ENCODE measurements around the gene OPTC.

- TF ChIP-seq POLR2A (IDR thresholded peaks at IDR 0.05; ENCODE audit: control extremely low read depth in 1 of 2, low read depth in 2 of 2, low read length in 2 of 2) = no peak
- no peak for TF ChIP-seq CTCF (IDR thresholded peaks at IDR 0.05; ENCODE audit: control extremely low read depth in 1 of 3, insufficient read depth in 1 of 3, low read depth in 1 of 3, low read length in 3 of 3)
- TF ChIP-seq KDM4A (IDR thresholded peaks at IDR 0.05; ENCODE audit: low read depth, low read length, severe bottlenecking) = no peak
- TF ChIP-seq GTF2F1 (IDR thresholded peaks at IDR 0.05; ENCODE audit: borderline replicate concordance, low read depth, low read length) = no peak
- no peak for TF ChIP-seq HDAC2 (IDR thresholded peaks at IDR 0.05; ENCODE audit: borderline replicate concordance in 1 of 2, low read depth in 2 of 2, low read length in 2 of 2)
- TF ChIP-seq CEBPB (IDR thresholded peaks at IDR 0.05; ENCODE audit: low read depth, low read length) = no peak
- TF ChIP-seq YY1 (IDR thresholded peaks at IDR 0.05; ENCODE audit: low read depth, low read length) = no peak
- no peak for TF ChIP-seq TAF1 (IDR thresholded peaks at IDR 0.05; ENCODE audit: low read depth, low read length)
- TF ChIP-seq CREB1 (IDR thresholded peaks at IDR 0.05) = no peak
- TF ChIP-seq RAD21 (IDR thresholded peaks at IDR 0.05 in 1 of 2, conservative IDR thresholded peaks at IDR 0.05 in 1 of 2; ENCODE audit: low read depth in 2 of 2, low read length in 2 of 2) = no peak
- TF ChIP-seq KDM1A (IDR thresholded peaks at IDR 0.05; ENCODE audit: borderline replicate concordance, low read length) = no peak
- no peak for TF ChIP-seq EZH2 (IDR thresholded peaks at IDR 0.05; ENCODE audit: low read depth, low read length, severe bottlenecking)
- TF ChIP-seq, protein P1, sequence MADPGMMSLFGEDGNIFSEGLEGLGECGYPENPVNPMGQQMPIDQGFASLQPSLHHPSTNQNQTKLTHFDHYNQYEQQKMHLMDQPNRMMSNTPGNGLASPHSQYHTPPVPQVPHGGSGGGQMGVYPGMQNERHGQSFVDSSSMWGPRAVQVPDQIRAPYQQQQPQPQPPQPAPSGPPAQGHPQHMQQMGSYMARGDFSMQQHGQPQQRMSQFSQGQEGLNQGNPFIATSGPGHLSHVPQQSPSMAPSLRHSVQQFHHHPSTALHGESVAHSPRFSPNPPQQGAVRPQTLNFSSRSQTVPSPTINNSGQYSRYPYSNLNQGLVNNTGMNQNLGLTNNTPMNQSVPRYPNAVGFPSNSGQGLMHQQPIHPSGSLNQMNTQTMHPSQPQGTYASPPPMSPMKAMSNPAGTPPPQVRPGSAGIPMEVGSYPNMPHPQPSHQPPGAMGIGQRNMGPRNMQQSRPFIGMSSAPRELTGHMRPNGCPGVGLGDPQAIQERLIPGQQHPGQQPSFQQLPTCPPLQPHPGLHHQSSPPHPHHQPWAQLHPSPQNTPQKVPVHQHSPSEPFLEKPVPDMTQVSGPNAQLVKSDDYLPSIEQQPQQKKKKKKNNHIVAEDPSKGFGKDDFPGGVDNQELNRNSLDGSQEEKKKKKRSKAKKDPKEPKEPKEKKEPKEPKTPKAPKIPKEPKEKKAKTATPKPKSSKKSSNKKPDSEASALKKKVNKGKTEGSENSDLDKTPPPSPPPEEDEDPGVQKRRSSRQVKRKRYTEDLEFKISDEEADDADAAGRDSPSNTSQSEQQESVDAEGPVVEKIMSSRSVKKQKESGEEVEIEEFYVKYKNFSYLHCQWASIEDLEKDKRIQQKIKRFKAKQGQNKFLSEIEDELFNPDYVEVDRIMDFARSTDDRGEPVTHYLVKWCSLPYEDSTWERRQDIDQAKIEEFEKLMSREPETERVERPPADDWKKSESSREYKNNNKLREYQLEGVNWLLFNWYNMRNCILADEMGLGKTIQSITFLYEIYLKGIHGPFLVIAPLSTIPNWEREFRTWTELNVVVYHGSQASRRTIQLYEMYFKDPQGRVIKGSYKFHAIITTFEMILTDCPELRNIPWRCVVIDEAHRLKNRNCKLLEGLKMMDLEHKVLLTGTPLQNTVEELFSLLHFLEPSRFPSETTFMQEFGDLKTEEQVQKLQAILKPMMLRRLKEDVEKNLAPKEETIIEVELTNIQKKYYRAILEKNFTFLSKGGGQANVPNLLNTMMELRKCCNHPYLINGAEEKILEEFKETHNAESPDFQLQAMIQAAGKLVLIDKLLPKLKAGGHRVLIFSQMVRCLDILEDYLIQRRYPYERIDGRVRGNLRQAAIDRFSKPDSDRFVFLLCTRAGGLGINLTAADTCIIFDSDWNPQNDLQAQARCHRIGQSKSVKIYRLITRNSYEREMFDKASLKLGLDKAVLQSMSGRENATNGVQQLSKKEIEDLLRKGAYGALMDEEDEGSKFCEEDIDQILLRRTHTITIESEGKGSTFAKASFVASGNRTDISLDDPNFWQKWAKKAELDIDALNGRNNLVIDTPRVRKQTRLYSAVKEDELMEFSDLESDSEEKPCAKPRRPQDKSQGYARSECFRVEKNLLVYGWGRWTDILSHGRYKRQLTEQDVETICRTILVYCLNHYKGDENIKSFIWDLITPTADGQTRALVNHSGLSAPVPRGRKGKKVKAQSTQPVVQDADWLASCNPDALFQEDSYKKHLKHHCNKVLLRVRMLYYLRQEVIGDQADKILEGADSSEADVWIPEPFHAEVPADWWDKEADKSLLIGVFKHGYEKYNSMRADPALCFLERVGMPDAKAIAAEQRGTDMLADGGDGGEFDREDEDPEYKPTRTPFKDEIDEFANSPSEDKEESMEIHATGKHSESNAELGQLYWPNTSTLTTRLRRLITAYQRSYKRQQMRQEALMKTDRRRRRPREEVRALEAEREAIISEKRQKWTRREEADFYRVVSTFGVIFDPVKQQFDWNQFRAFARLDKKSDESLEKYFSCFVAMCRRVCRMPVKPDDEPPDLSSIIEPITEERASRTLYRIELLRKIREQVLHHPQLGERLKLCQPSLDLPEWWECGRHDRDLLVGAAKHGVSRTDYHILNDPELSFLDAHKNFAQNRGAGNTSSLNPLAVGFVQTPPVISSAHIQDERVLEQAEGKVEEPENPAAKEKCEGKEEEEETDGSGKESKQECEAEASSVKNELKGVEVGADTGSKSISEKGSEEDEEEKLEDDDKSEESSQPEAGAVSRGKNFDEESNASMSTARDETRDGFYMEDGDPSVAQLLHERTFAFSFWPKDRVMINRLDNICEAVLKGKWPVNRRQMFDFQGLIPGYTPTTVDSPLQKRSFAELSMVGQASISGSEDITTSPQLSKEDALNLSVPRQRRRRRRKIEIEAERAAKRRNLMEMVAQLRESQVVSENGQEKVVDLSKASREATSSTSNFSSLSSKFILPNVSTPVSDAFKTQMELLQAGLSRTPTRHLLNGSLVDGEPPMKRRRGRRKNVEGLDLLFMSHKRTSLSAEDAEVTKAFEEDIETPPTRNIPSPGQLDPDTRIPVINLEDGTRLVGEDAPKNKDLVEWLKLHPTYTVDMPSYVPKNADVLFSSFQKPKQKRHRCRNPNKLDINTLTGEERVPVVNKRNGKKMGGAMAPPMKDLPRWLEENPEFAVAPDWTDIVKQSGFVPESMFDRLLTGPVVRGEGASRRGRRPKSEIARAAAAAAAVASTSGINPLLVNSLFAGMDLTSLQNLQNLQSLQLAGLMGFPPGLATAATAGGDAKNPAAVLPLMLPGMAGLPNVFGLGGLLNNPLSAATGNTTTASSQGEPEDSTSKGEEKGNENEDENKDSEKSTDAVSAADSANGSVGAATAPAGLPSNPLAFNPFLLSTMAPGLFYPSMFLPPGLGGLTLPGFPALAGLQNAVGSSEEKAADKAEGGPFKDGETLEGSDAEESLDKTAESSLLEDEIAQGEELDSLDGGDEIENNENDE (IDR thresholded peaks at IDR 0.05; ENCODE audit: insufficient replicate concordance, low read length) = no peak
- no peak for TF ChIP-seq RFX5 (IDR thresholded peaks at IDR 0.05; ENCODE audit: borderline replicate concordance, low read depth, low read length)
Measured at GRCh38 chr1:203497269-203497777, 3.4 kb downstream of the OPTC start.
